Keratinocyte (primary cell): ENCODE results near the gene MICAL3. TPM values are rescaled to one million over a fixed set of nuclear protein-coding genes. Genes with fewer than 3 reads are reported as not detected.

Source experiments
- DNase-seq: peaks from one replicate; pipeline ENCODE4 v3.0.0-alpha.2; 2011; ENCODE audit warnings: low read depth, missing footprints, low spot score
- FAIRE-seq: peaks from 2 replicates; lab custom pipeline; 2011; peaks lifted over from hg19 to GRCh38; lab: Jason Lieb, UNC
- H2AFZ ChIP-seq: 2 replicates; pipeline ENCODE4 v1.6.0; 2012; ENCODE audit warnings: low read length, control low read depth, inconsistent platforms; ENCODE audit not compliant: control insufficient read depth
- H3K27ac ChIP-seq: 2 replicates; pipeline ENCODE4 v1.5.1; 2011; ENCODE audit warnings: low read length; ENCODE audit not compliant: control insufficient read depth, insufficient read depth
- H3K27me3 ChIP-seq: 3 replicates; pipeline ENCODE4 v1.6.0; 2011; ENCODE audit warnings: low read length; ENCODE audit not compliant: control insufficient read depth, insufficient read depth; ENCODE audit errors: extremely low read depth
- H3K36me3 ChIP-seq, 2 experiments: 2 replicates in 1 of 2; 3 replicates in 1 of 2; pipeline ENCODE4 v1.5.1; 2011; ENCODE audit warnings: low read length in 2 of 2, mild to moderate bottlenecking in 1 of 2; ENCODE audit not compliant: control insufficient read depth in 2 of 2, insufficient read depth in 2 of 2; ENCODE audit errors: extremely low read depth in 1 of 2
- H3K4me1 ChIP-seq: 3 replicates; pipeline ENCODE4 v1.5.1; 2011; ENCODE audit warnings: low read length; ENCODE audit not compliant: control insufficient read depth, insufficient read depth; ENCODE audit errors: extremely low read depth
- H3K4me2 ChIP-seq: 3 replicates; pipeline ENCODE4 v1.6.0; 2011; ENCODE audit warnings: low read depth, low read length; ENCODE audit not compliant: control insufficient read depth, insufficient read depth; ENCODE audit errors: extremely low read depth
- H3K4me3 ChIP-seq, 3 experiments: fragments of 200-600 bp in 1 of 3; sonication (generic) in 1 of 3; 2 replicates in 2 of 3; 3 replicates in 1 of 3; pipeline ENCODE4 v1.5.1; 2011 to 2016; ENCODE audit warnings: low read length in 3 of 3, mild to moderate bottlenecking in 3 of 3, control low read depth in 2 of 3, inconsistent platforms in 1 of 3, low read depth in 1 of 3, mixed read lengths in 1 of 3, mixed run types in 1 of 3, moderate library complexity in 1 of 3; ENCODE audit not compliant: control insufficient read depth in 2 of 3, insufficient read depth in 2 of 3; ENCODE audit errors: extremely low read depth in 1 of 3
- H3K79me2 ChIP-seq: 2 replicates; pipeline ENCODE4 v1.6.0; 2012; ENCODE audit warnings: low read length; ENCODE audit not compliant: control insufficient read depth, insufficient read depth
- H3K9ac ChIP-seq: 3 replicates; pipeline ENCODE4 v1.6.0; 2011; ENCODE audit warnings: low read length; ENCODE audit not compliant: control insufficient read depth, insufficient read depth; ENCODE audit errors: extremely low read depth
- H3K9me1 ChIP-seq: 3 replicates; pipeline ENCODE4 v1.6.0; 2011; ENCODE audit warnings: low read length; ENCODE audit not compliant: control insufficient read depth, insufficient read depth; ENCODE audit errors: extremely low read depth
- H3K9me3 ChIP-seq: 2 replicates; pipeline ENCODE4 v1.5.1; 2012; ENCODE audit warnings: low read depth, low read length; ENCODE audit not compliant: control insufficient read depth
- H4K20me1 ChIP-seq: 3 replicates; pipeline ENCODE4 v1.6.0; 2011; ENCODE audit warnings: low read length; ENCODE audit not compliant: control insufficient read depth, insufficient read depth; ENCODE audit errors: extremely low read depth
- CTCF ChIP-seq, 3 experiments: IDR thresholded peaks in 1 of 3; conservative IDR thresholded peaks in 1 of 3; optimal IDR thresholded peaks in 1 of 3; 2 replicates in 2 of 3; 3 replicates in 1 of 3; pipeline versions ENCODE3 to v1.5.1; 2011; ENCODE audit warnings: low read length in 3 of 3, mild to moderate bottlenecking in 3 of 3, moderate library complexity in 2 of 3, control low read depth in 1 of 3, inconsistent platforms in 1 of 3; ENCODE audit not compliant: insufficient read depth in 2 of 3; ENCODE audit errors: extremely low read depth in 1 of 3
- EZH2 ChIP-seq: IDR thresholded peaks from one replicate; pipeline ENCODE4 v1.6.1; 2012; ENCODE audit warnings: inconsistent platforms, mild to moderate bottlenecking, low read length, moderate library complexity
- dilution Hi-C: fragments of 300-500 bp; cut with MboI; formaldehyde crosslinking; loops from one replicate; pipeline ENCODE4 v1.7.0; 2020; ENCODE audit warnings: low sequenced_read_pairs; ENCODE audit not compliant: extremely low pct_ligation_motif_present
- polyA plus RNA-seq, 5 experiments: library from polyadenylated mRNA; depleted of rRNA in 3 of 5; stranded (reverse) in 3 of 5; stranded (forward) in 1 of 5; unstranded in 1 of 5; fragments of >200 nt; gene quantifications; 1 replicate in 1 of 5; 2 replicates in 3 of 5; 3 replicates in 1 of 5; pipeline versions ENCODE4 v1.2.1 to v1.2.3, GENCODE V29; 2011 to 2012; ENCODE audit warnings: missing spikeins in 2 of 5, low read depth in 1 of 5, low replicate concordance in 1 of 5

The MICAL3 gene
- polyA plus RNA-seq, 1 donor (not counting 4 experiments of a cell fraction or from before 2014, with no cell fraction given) = 27.9 TPM

GRCh38 chr22:17980015-17980590 lies 44.3 kb downstream of the MICAL3 start:
- peak overlapping the region; percentile 20 for H3K27ac ChIP-seq
- H3K9ac ChIP-seq = peak overlapping the region; percentile 33

GRCh38 chr22:17978027-17978426 lies 46.3 kb downstream of the MICAL3 start:
- no peak for TF ChIP-seq CTCF (optimal IDR thresholded peaks at IDR 0.05 in 1 of 3, IDR thresholded peaks at IDR 0.05 in 1 of 3, conservative IDR thresholded peaks at IDR 0.05 in 1 of 3; ENCODE audit: extremely low read depth in 1 of 3, insufficient read depth in 2 of 3, low read length in 3 of 3)
- TF ChIP-seq EZH2 = no peak
- Histone ChIP-seq H3K9me3 (no peaks in the 10 kb centered on the region), H3K4me3 (no peak overlapping the region), H3K79me2 (peaks cover 94% of the 10 kb centered on the region), H3K9me1 (peaks cover 7% of the 10 kb centered on the region), H3K27me3 (no peaks in the 10 kb centered on the region), H3K27ac (no peak overlapping the region), H3K4me1 (peaks cover 20% of the 10 kb centered on the region), H3K9ac (no peak overlapping the region), H3K36me3 (peaks cover 10 to 12% of the 10 kb centered on the region in 2 experiments), H3K4me2 (no peak overlapping the region), H4K20me1 (peaks cover 37% of the 10 kb centered on the region), H2AFZ (no peak overlapping the region)
- DNase-seq (no peak), FAIRE-seq (no peak)
- dilution Hi-C loops = no loop called here

More at GRCh38 chr22:17980015-17980590, 44.3 kb downstream of the MICAL3 start:
- peaks cover 22% of the 10 kb centered on the region for H3K4me1 ChIP-seq
- H4K20me1 ChIP-seq = peaks cover 32% of the 10 kb centered on the region
- no peak overlapping the region for H2AFZ ChIP-seq
- no peaks in the 10 kb centered on the region for H3K27me3 ChIP-seq
- peaks cover 6% of the 10 kb centered on the region for H3K9me1 ChIP-seq
- no peak for DNase-seq
- dilution Hi-C loops = no loop called here
- no peaks in the 10 kb centered on the region for H3K9me3 ChIP-seq
- TF ChIP-seq EZH2 (no peak), CTCF (optimal IDR thresholded peaks at IDR 0.05 in 1 of 3, IDR thresholded peaks at IDR 0.05 in 1 of 3, conservative IDR thresholded peaks at IDR 0.05 in 1 of 3; ENCODE audit: extremely low read depth in 1 of 3, insufficient read depth in 2 of 3, low read length in 3 of 3) (no peak)
- H3K4me3 ChIP-seq = peak overlapping the region in 1 of 3 experiments; percentile 25
- FAIRE-seq = no peak
- peaks cover 3 to 5% of the 10 kb centered on the region in 2 experiments for H3K36me3 ChIP-seq
- H3K79me2 ChIP-seq = peaks cover 95% of the 10 kb centered on the region
- H3K4me2 ChIP-seq = peak overlapping the region; percentile 76
